SU-DHL-6 (cell line): ENCODE results near the gene TNIK.

Source experiments
- EZH2phosphoT487 ChIP-seq: fragments of 200-600 bp; sonication (generic), shearing (Covaris generic); conservative IDR thresholded peaks from 2 replicates; pipeline ENCODE4 v1.6.1; 2018; ENCODE audit warnings: mild to moderate bottlenecking, antibody characterized with exemption, low read length, moderate library complexity, mixed read lengths
- TF ChIP-seq, protein P1 (sequence below): fragments of 200-600 bp; sonication (generic); IDR thresholded peaks from one replicate; pipeline ENCODE4 v1.5.1; 2017; ENCODE audit warnings: antibody characterized with exemption, mild to moderate bottlenecking, low read length, moderate library complexity; ENCODE audit not compliant: insufficient read depth, poor library complexity, severe bottlenecking

DNA sequence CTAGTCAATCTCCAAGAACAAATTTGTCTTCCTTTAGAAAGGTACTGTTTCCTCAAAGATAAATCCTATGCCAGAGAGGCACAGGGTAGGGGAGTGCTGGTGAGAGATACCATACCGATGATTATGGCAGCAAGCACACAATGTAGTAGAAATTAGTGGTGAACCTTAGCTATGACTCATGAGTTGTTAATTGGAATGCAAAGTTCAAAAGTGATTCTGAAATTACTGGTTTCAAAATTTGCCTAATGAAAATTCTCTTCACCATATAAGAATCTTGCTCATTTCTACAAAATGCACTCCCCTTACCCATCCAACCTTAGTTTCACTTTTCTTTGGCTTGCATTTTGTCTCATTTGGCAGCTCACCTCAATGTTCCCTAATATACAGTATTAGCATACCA lies 294.2 kb downstream of the TNIK start:
- TF ChIP-seq, protein P1, sequence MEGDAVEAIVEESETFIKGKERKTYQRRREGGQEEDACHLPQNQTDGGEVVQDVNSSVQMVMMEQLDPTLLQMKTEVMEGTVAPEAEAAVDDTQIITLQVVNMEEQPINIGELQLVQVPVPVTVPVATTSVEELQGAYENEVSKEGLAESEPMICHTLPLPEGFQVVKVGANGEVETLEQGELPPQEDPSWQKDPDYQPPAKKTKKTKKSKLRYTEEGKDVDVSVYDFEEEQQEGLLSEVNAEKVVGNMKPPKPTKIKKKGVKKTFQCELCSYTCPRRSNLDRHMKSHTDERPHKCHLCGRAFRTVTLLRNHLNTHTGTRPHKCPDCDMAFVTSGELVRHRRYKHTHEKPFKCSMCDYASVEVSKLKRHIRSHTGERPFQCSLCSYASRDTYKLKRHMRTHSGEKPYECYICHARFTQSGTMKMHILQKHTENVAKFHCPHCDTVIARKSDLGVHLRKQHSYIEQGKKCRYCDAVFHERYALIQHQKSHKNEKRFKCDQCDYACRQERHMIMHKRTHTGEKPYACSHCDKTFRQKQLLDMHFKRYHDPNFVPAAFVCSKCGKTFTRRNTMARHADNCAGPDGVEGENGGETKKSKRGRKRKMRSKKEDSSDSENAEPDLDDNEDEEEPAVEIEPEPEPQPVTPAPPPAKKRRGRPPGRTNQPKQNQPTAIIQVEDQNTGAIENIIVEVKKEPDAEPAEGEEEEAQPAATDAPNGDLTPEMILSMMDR, result no peak
- TF ChIP-seq EZH2phosphoT487, result no peak
